Measurements from ENCODE around the gene C4B.

The C4B gene

GRCh38 chr6:32084780-32085179, 70.2 kb downstream of the C4B start:
- no peak for TF ChIP-seq CTCF (IDR thresholded peaks at IDR 0.05; ENCODE audit: low read depth, low read length)
- DNase-seq (ENCODE audit: low read depth in 2 of 2): no peak

More at GRCh38 chr6:32084780-32085179, 70.2 kb downstream of the C4B start:
- H3K4me3 ChIP-seq (replicated peaks in 1 of 2; ENCODE audit: low read depth in 2 of 2, low read length in 2 of 2): no peak overlapping the region

Data from cardiac fibroblast (primary cell).